H1 (cell line): Measurements from ENCODE around the gene PIGS. TPM values are rescaled to one million over a fixed set of nuclear protein-coding genes. Genes with fewer than 3 reads are reported as not detected.

Experiments
- ATF3 ChIP-seq: IDR thresholded peaks from 2 replicates; pipeline ENCODE4 v1.6.1; 2011; ENCODE audit warnings: low read depth, mild to moderate bottlenecking, low read length; ENCODE audit not compliant: insufficient read depth
- BCL11A ChIP-seq, 2 experiments: IDR thresholded peaks; one replicate each; pipeline ENCODE4 v1.6.1; 2011; ENCODE audit warnings: low read depth in 2 of 2, low read length in 2 of 2, mild to moderate bottlenecking in 2 of 2
- CHD1 ChIP-seq: IDR thresholded peaks from 2 replicates; pipeline ENCODE4 v1.6.1; 2012; ENCODE audit warnings: low read depth, low read length, improper control_type of control experiment
- HDAC2 ChIP-seq, 2 experiments: fragments of 300-600 bp in 1 of 2; sonication (generic) in 1 of 2; IDR thresholded peaks; 2 replicates each; pipeline ENCODE4 v1.6.1; 2011 to 2012; ENCODE audit warnings: low read depth in 2 of 2, low read length in 2 of 2, mild to moderate bottlenecking in 2 of 2, moderate library complexity in 2 of 2, borderline replicate concordance in 1 of 2, inconsistent platforms in 1 of 2
- KDM1A ChIP-seq: fragments of 200-600, 300-600 bp; sonication (generic); IDR thresholded peaks from 2 replicates; pipeline ENCODE4 v1.7.1; 2016; ENCODE audit warnings: mild to moderate bottlenecking, low read length, borderline replicate concordance
- NRF1 ChIP-seq: IDR thresholded peaks from 2 replicates; pipeline ENCODE4 v1.6.1; 2011; ENCODE audit warnings: mild to moderate bottlenecking, low read depth, low read length, improper control_type of control experiment
- RBBP5 ChIP-seq: IDR thresholded peaks from 2 replicates; pipeline ENCODE4 v1.7.1; 2012; ENCODE audit warnings: low read depth, mild to moderate bottlenecking, inconsistent platforms, low read length, moderate library complexity, borderline replicate concordance
- TAF1 ChIP-seq: IDR thresholded peaks from 2 replicates; pipeline ENCODE4 v1.6.1; 2011; ENCODE audit warnings: mild to moderate bottlenecking, low read depth, low read length
- TCF12 ChIP-seq: IDR thresholded peaks from 2 replicates; pipeline ENCODE4 v1.6.1; 2011; ENCODE audit warnings: low read depth, mild to moderate bottlenecking, low read length
- polyA plus RNA-seq, 7 experiments: library from polyadenylated mRNA; depleted of rRNA in 3 of 7; stranded (reverse) in 5 of 7; unstranded in 2 of 7; fragments of >200 nt in 5 of 7; fragments of 200-250 nt in 2 of 7; gene quantifications; 1 replicate in 5 of 7; 2 replicates in 1 of 7; 4 replicates in 1 of 7; pipeline versions ENCODE4 v1.2.1 to v1.2.3, GENCODE V29; 2011 to 2013; ENCODE audit warnings: missing spikeins in 2 of 7, mixed read lengths in 2 of 7
- total RNA-seq: library from RNA; stranded (reverse); fragmentation: NEBNext Ultra II Directional; extraction: Animal tissue kit (Norgen Biotek cat#: 25700); gene quantifications from 2 replicates; pipeline ENCODE4 v1.2.1, GENCODE V29; 2021

PIGS gene
- total and polyA plus RNA-seq, 2 of the 8 experiments (the other 6 are each of a cell fraction or from before 2014, with no cell fraction given): 44.3 to 50.6 TPM

DNA sequence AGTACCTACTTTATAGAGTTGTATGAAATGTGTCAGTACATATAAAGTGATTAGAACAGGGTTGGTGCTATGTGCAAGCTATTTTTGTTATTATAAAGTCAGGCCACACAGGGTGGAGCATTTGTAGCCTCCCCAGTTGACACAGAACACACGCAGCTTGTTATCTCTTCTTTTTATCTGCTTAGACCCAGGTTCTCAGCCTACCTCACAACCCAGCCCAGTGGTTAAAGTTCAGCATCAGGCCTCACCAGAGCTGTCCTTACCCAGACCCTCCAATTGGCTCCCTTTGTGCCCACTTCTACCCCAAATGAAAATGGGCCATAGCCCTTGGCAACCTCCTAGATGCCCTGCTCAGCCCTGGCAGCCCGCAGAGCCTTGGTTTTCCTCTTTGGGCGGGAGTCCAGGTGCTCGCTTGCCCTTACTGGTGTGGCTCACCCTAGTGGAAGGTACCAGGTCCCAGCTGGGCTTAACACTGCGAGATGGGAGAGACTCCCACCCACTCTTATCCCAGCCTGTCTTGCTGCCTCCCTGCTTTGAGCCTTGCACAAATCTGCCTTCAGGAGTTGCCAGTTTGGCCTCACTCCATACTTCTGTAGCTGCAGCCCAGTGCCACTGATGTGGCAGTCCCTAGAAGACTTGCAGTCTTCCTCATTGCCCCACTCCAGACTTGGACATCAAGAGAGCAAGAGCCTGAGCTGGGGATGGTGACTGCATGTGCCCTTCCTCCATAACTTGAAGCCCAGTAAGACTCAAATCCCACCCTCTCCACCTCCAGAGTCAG lies 1.1 kb upstream of the PIGS start (continued):
- TF ChIP-seq HDAC2 (IDR thresholded peaks at IDR 0.05; ENCODE audit: borderline replicate concordance in 1 of 2, low read depth in 2 of 2, low read length in 2 of 2) (no peak), RBBP5 (no peak), TCF12 (no peak), BCL11A (IDR thresholded peaks at IDR 0.05; ENCODE audit: low read depth in 2 of 2, low read length in 2 of 2) (no peak), CHD1 (no peak), TAF1 (no peak), KDM1A (no peak), NRF1 (no peak), ATF3 (no peak)
